ENCODE results near the gene MBOAT1. TPM values are rescaled to one million over a fixed set of nuclear protein-coding genes. Genes with fewer than 3 reads are reported as not detected.
"Not testable (repeated sequence)": the region's sequence is repeated elsewhere in the genome, so short reads cannot be mapped to it uniquely, and the experiment has no call there.

MBOAT1 gene
- total and polyA plus RNA-seq, 2 of the 13 experiments (the other 11 are each of a cell fraction or from before 2014, with no cell fraction given), result not detected

DNA sequence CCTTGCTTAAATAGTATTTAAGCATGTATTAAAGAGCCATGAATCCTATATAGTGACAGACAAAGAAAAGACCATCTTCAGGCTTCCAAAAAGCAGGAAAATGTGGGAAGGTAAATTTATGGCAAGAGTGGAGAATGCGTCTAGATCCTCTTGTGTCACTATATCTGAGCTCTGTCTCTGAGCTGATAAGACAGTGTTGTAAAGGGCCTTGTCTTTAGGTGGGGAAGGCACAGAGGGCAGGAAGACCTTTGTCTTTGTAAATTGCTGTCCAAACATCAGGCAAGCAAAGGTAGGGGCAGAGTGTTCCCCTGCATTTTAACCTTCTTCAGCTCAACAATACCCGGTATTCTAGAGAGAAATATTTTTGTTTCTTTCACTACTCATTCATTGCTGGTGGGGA, 33.9 kb upstream of the MBOAT1 start (continued):
- TF ChIP-seq MAZ (IDR thresholded peaks at IDR 0.05; ENCODE audit: borderline replicate concordance, low read depth, low read length) (no peak), MAZ (CRISPR knock-in tag; IDR thresholded peaks at IDR 0.05; ENCODE audit: low read depth) (no peak), YEATS4 (CRISPR knock-in tag; IDR thresholded peaks at IDR 0.05; ENCODE audit: borderline replicate concordance) (no peak), ZNF609 (CRISPR knock-in tag; IDR thresholded peaks at IDR 0.05; ENCODE audit: borderline replicate concordance) (no peak), POLR2A (IDR thresholded peaks at IDR 0.05; ENCODE audit: insufficient read depth in 1 of 2, low read depth in 2 of 2, low read length in 2 of 2) (no peak), MYC (CRISPR knock-in tag; IDR thresholded peaks at IDR 0.05; ENCODE audit: borderline replicate concordance) (no peak), ZNF792 (CRISPR knock-in tag; IDR thresholded peaks at IDR 0.05) (no peak), PLRG1 (conservative IDR thresholded peaks at IDR 0.05) (no peak), ZNF274 (CRISPR knock-in tag; IDR thresholded peaks at IDR 0.05) (no peak), ZNF326 (CRISPR knock-in tag; IDR thresholded peaks at IDR 0.05; ENCODE audit: borderline replicate concordance) (no peak), ATF7-NPFF (CRISPR knock-in tag; IDR thresholded peaks at IDR 0.05; ENCODE audit: low read depth) (no peak), ZNF446 (CRISPR knock-in tag; IDR thresholded peaks at IDR 0.05) (no peak), MZF1 (CRISPR knock-in tag; IDR thresholded peaks at IDR 0.05; ENCODE audit: borderline replicate concordance) (no peak), ATF5 (CRISPR knock-in tag; IDR thresholded peaks at IDR 0.05; ENCODE audit: low read depth) (no peak), RFXAP (CRISPR knock-in tag; IDR thresholded peaks at IDR 0.05; ENCODE audit: borderline replicate concordance) (no peak), TEAD2 (CRISPR knock-in tag; IDR thresholded peaks at IDR 0.05) (no peak)

GRCh38 chr6:20244807-20245681, 32.8 kb upstream of the MBOAT1 start:
- H3K27me3 ChIP-seq (ENCODE audit: control insufficient read depth in 1 of 2, insufficient read depth in 2 of 2, low read length in 2 of 2); H4K20me1 ChIP-seq (ENCODE audit: insufficient read depth, low read length); CTCF ChIA-PET (ENCODE audit: low intra/inter-chr PET ratio, low total read pairs); POLR2A ChIA-PET; ATAC-seq; H3K27ac ChIP-seq (ENCODE audit: extremely low read length, insufficient read depth, low read length); H3K9ac ChIP-seq (ENCODE audit: insufficient read depth, low read depth, low read length); in situ Hi-C loops (cut with HindIII; ENCODE audit: extremely low pct_ligation_motif_present, low pct_unique_long_range_greater_than_20kb); intact Hi-C loops (cut with micrococcal nuclease; ENCODE audit: unreplicated experiment); DNase-seq (ENCODE audit: low spot score); H3K36me3 ChIP-seq (replicated peaks in 1 of 2; ENCODE audit: control insufficient read depth in 1 of 2, insufficient read depth in 2 of 2, low read length in 2 of 2); H3K4me2 ChIP-seq (ENCODE audit: low read depth, low read length); BruUV-seq (replicated peaks); H3K79me2 ChIP-seq (ENCODE audit: insufficient read depth, low read length); H2AFZ ChIP-seq (ENCODE audit: low read length); H3K9me3 ChIP-seq (ENCODE audit: low read length); FAIRE-seq; H3K4me3 ChIP-seq (replicated peaks in 1 of 3; ENCODE audit: insufficient read depth in 1 of 3, low read depth in 2 of 3, low read length in 3 of 3): not testable (repeated sequence)
- H3K4me1 ChIP-seq (ENCODE audit: insufficient read depth, low read length), result peaks cover 20% of the 10 kb centered on the region
- 82% methylated on average over 20 of the region's 29 CpGs for WGBS (ENCODE audit: low lambda C conversion rate)

Measured in HepG2 (cell line).